ENCODE data around the gene SV2B.
A peak's percentile ranks its signal among the peaks of the same experiment; 100 is the strongest.

Gene SV2B

DNA sequence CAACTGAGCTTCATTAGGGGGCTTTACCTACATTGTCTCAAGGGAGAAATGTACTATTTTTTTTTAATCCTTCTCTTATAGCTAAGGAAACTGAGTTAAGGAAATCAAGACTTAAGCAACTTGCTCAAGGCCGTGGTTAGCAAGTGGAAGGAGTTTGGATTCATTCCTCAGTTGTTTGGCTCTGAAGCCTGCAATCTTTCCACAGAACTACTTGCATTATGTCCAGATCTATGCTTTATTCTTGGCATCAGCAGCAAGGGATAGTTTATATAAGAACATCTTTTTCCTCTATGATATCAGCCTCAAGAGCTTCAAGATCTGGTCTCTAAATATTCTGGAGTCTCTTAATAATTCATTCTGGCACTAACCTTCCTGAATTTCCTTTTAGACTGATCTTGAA lies 182.4 kb downstream of the SV2B start:
- DNase-seq = no peak

DNA sequence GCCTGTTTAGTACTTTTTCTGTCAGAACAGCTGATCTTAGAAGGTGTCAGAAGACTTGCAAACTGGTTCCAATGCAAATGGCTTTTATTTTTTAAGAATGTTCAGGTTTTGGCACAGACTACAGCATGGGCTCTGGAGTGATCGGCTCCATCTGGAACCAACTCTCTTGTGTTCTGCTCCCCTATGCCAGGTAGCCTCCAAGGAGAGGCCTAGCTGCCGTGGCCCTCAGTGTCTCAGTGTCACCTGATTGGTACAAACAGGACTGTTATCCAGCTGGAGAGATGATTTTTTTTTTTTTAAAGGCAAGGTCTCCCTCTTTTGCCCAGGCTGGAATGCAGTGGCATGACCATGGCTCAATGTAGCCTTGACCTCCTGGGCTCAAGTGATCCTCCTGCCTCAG lies 183.1 kb downstream of the SV2B start:
- DNase-seq = no peak

DNA sequence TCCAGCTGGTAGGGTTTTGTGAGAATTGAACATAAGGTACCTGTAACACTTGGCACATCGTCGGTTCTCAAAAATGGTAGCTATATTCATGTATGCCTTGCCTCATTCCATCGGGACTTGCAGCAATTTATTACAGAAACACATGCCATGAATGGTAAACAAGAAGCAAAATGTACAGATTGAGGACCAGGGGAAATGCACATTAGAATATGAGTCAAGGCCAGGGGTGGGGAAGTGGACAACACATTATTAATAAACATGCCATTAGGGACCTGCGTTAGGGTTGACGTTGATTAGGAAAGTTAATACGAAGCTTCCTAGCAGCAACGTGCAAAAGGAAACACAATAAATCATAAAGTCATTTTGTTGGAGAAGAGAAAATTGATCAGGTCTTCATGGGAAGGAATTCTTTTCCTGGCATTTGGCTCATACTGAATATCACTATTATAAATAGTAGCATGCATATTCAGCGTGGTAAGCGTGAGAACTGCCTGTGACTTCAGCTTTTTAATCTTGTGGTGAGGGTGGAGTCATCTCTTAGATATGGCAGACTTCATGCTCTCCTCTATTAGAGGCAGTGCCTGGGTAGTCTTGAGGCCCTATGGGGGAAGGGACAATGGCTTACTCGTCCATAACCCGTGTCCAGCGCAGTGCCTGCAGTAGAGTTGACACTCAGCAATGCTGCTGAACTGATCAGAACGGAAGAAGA lies 184.9 kb downstream of the SV2B start:
- DNase-seq = no peak

DNA sequence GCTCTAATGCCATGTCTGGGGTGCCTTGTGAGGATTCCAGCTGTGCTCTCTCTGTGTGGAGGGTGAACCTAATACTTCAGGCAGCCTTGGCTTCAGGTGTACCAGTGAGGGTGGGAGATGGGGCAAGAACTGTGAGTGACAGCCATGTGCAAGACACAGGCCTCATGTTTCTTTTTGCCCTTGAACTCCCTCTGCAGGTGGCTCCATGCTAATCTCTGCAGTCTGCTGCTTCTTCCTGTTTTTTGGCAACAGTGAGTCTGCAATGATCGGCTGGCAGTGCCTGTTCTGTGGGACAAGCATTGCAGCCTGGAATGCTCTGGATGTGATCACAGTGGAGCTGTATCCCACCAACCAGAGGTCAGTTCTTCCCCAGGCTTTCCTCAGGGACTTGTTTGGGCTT lies 189.3 kb downstream of the SV2B start:
- DNase-seq = no peak

DNA sequence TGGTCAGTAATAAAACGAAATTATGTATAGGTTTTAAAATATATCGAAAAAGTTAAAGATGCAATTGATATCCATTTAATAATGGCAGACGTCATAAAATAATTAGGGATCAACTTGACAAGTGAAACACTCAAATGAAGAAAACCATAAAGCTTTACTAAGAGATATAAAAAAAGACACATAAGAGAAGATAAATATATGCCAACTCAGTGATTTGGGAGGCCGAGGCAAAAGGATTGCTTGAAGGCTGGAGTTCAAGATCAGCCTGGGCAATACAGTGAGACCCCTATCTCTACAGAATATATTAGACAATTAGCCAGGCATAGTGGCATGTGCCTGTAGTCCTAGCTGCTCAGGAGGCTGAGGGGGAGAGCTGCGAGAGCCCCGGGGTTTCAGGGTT lies 190.5 kb downstream of the SV2B start:
- no peak for DNase-seq

DNA sequence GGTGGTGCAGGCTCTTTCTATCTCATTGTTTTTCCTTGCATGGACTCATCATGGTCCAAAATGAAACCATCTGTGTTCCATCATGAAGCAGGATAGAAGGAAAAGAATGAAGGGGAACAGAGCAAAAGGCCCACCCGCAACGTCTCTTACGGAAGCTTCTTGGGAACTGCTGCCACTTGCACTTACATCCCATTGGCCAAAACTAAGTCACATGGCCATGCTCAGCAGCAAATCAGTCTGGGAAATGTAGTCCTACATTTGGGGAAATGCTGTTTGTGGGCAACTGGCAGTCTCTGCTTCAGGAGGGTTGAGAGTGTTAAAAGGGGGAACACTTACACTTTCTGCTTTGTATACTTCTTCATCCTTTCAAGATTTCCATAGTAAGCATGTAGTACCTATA lies 191.6 kb downstream of the SV2B start:
- peak; percentile 38 to 40 for DNase-seq

DNA sequence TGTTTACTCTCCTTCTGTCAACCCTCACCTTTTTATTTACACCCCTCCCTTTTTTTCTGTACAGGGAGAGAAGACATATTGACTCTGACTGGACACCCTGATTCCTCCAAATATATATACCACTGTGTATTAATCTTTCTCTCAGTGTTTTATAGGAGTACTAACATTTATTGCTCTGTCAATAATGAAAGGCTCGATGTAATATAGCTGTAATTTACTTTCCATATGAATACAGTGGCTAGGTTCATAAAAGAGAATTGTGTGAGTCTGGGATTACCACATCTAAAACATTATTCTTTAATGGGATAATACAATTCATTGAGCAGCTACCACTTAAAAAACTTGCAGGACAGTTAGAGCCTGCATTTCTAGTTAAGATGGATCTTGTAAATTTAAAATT lies 194.3 kb downstream of the SV2B start:
- no peak for DNase-seq

- DNase-seq = no peak
Measured at GRCh38 chr15:91294795-91295194, 194.7 kb downstream of the SV2B start.

DNA sequence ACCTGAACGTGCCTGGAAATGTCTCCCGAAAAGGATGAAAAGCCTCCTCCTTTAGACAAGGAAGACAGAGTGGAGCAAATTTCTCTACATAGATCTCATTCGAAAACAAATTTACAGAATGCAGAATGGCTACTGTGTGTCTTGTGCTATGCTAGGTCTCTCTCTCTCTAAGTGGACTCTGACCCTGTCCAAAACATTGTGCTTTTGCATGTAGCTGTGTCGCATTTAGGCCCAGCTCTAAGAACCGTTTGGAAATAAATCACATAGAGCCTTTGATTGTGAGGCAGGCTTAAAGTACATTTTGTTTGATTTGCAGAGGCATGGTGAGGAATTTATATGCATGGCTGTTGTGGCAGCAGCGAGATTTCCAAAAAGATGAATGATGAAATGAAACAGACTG lies 198.0 kb downstream of the SV2B start:
- no peak for DNase-seq

GRCh38 chr15:91302588-91303439 lies 202.8 kb downstream of the SV2B start:
- peak; percentile 4 to 73 for DNase-seq

GRCh38 chr15:91304210-91304609 lies 204.2 kb downstream of the SV2B start:
- DNase-seq = no peak

GRCh38 chr15:91304786-91305185 lies 204.7 kb downstream of the SV2B start:
- no peak for DNase-seq

GRCh38 chr15:91306144-91306543 lies 206.1 kb downstream of the SV2B start:
- DNase-seq = no peak

- DNase-seq = no peak
Measured at GRCh38 chr15:91307601-91308000, 207.5 kb downstream of the SV2B start.

GRCh38 chr15:91308199-91308598 lies 208.1 kb downstream of the SV2B start:
- peak in 1 of 2 donors; percentile 27 for DNase-seq

GRCh38 chr15:91308855-91309254 lies 208.8 kb downstream of the SV2B start:
- DNase-seq = no peak

DNA sequence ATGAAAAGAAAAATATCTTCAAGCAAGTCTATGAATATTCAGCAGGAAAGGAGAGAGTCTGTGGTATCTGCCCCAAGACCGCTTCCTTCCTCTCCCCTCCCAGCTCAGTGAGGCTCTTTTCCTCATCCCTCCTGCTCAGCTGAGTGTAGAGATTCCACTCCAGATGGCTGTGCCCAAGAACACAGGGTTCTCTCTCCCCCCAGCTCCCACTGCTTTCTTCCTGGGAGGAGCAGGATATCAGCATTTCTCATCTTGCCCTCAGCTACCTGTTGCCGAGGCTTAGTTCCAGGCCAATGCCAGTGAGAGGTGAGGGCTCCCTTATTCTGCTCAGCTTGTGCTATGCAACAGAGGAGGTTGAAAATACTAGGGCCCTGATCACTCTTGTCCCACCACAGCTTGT lies 211.9 kb downstream of the SV2B start:
- peak in 1 of 2 donors; percentile 43 for DNase-seq

DNA sequence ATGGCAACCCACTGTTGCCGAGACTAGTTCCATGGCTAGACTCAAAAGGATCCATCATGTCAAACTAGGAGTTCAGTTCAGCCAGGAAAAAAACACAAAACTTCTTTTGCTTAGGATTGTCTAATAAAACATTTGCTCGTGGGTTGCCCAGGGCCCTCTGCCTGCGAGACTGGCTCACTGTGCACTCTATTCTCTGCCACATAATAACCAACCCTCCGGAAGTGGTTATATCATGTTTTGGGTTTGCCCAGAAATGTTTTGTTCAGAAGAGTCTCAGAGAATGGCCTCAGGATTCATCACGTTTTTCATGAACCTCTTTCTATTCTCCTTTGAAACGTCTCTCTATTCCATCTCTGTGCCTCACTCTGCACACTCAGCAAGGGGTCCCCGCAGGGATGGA lies 216.1 kb downstream of the SV2B start:
- peak in 1 of 2 donors; percentile 43 for DNase-seq

- no peak for DNase-seq
Measured at GRCh38 chr15:91318516-91318915, 218.5 kb downstream of the SV2B start.

- no peak for DNase-seq
Measured at GRCh38 chr15:91318931-91319330, 218.9 kb downstream of the SV2B start.

DNA sequence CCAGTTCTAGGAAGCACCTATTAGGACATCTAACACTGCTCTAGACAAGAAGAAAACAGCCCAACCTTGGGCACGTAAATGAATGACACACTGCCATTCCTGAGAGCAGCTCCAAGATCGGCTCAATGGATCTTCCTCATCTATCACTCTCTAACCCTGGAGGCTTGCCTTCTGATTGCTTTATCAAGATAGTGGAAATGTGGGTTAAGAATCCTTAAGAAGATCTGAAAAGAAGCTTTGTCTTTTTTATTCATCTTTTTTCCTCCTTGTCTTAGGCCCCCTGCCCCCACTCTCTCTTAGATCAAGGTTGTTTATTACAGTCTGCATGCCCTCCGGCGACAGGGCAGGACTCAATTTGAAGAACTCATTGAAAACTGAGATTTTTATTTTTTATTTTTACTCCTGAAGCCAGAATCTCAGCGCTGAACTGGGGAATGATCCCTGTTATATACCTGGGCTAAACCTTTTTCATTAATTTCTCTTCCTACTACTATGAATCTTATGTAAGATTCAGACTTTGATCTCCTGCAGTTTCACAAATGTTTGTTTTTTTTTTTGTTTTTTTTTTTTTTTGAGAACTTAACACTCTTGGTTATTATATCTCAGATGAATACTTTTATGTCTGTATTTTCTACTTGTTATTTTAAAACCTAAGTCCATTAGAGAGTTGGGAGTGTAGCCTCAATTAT lies 219.5 kb downstream of the SV2B start:
- no peak for DNase-seq

- DNase-seq = peak in 1 of 2 donors; percentile 43
Measured at GRCh38 chr15:91320101-91320500, 220.0 kb downstream of the SV2B start.

GRCh38 chr15:91329914-91330313 lies 229.9 kb downstream of the SV2B start:
- DNase-seq = no peak

DNA sequence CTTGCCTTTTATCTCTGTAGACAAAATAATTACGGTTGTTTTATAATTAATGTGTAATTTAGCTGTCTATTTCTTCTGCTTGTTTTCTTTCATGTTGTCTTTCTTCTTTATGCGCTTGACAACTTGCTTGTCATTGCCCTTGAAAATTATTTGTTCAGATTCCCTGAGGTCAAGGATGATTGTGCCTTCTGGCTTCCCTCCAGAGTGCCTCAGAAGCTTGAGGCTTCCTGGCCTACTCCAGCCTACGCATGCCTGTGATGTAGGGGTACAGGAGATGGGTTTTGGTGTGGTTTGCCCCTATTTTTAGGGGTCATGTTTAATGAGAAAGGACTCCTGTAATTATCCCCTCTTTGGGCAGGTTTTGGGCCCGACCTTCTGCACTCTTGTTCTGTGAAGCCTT lies 231.5 kb downstream of the SV2B start:
- DNase-seq = no peak

Data from CD4-positive, alpha-beta T cell treated with Interleukin-1 beta for 1 hour (primary cell).